WTC11 (cell line): Measurements from ENCODE around the gene BHLHE40. TPM values are rescaled to one million over a fixed set of nuclear protein-coding genes. Genes with fewer than 3 reads are reported as not detected.

Source experiments
- ATAC-seq: fragments of 200-7000 bp; cut with Tn5 transposase; 2 replicates; pipeline ENCODE4 v1.10.0; 2021; ENCODE audit warnings: mild to moderate bottlenecking, moderate library complexity
- CTCF ChIA-PET: fragments of 300-600 bp; sonication (Branson Sonifier 250); formaldehyde crosslinking; loops from one replicate; lab custom pipeline; 2021; ENCODE audit warnings: antibody characterized with exemption; lab: Charles Lee
- POLR2A ChIA-PET: fragments of 350-600 bp; sonication (Branson Sonifier 250); formaldehyde crosslinking; loops from one replicate; lab custom pipeline; 2021; ENCODE audit warnings: antibody characterized with exemption; lab: Charles Lee
- DNase-seq: peaks from one replicate; pipeline ENCODE4 v3.0.0; 2021; ENCODE audit warnings: low spot score
- H3K27ac Mint-ChIP-seq: 2 replicates; pipeline ENCODE4 v1.8.0; 2021; ENCODE audit warnings: mixed read lengths
- H3K27me3 Mint-ChIP-seq: 2 replicates; pipeline ENCODE4 v1.8.0; 2021; ENCODE audit warnings: low read depth, mild to moderate bottlenecking, moderate library complexity, mixed read lengths
- H3K36me3 Mint-ChIP-seq: 2 replicates; pipeline ENCODE4 v1.8.0; 2021; ENCODE audit warnings: mixed read lengths
- H3K4me1 Mint-ChIP-seq: 2 replicates; pipeline ENCODE4 v1.8.0; 2022; ENCODE audit warnings: mixed read lengths
- H3K4me3 Mint-ChIP-seq: 2 replicates; pipeline ENCODE4 v1.8.0; 2021; ENCODE audit warnings: mild to moderate bottlenecking, moderate library complexity, mixed read lengths
- H3K9me3 Mint-ChIP-seq: 2 replicates; pipeline ENCODE4 v1.8.0; 2021; ENCODE audit warnings: mixed read lengths
- CDX4 ChIP-seq: fragments of 250-450 bp; sonication (Bioruptor Pico); IDR thresholded peaks from 2 replicates; pipeline ENCODE4 v1.9.0; 2021; ENCODE audit warnings: moderate library complexity, mild to moderate bottlenecking, inconsistent platforms, borderline replicate concordance
- CREB1 ChIP-seq: sonication (generic); formaldehyde crosslinking; IDR thresholded peaks from 2 replicates; pipeline ENCODE4 v1.8.0; 2023; ENCODE audit warnings: mild to moderate bottlenecking, missing genetic modification reagents
- IRF1 ChIP-seq: sonication (generic); formaldehyde crosslinking; IDR thresholded peaks from 2 replicates; pipeline ENCODE4 v1.8.0; 2023; ENCODE audit warnings: missing genetic modification reagents
- RELA ChIP-seq: sonication (generic); formaldehyde crosslinking; IDR thresholded peaks from 2 replicates; pipeline ENCODE4 v1.8.1; 2022; ENCODE audit warnings: missing genetic modification reagents, mild to moderate bottlenecking, borderline replicate concordance
- SMAD3 ChIP-seq: sonication (generic); formaldehyde crosslinking; IDR thresholded peaks from 2 replicates; pipeline ENCODE4 v1.8.0; 2022; ENCODE audit warnings: missing genetic modification reagents, mild to moderate bottlenecking, borderline replicate concordance
- SOX15 ChIP-seq: fragments of 250-450 bp; sonication (Bioruptor Pico); IDR thresholded peaks from 2 replicates; pipeline ENCODE4 v1.9.0; 2021; ENCODE audit warnings: mild to moderate bottlenecking
- USF1 ChIP-seq: sonication (generic); formaldehyde crosslinking; IDR thresholded peaks from 2 replicates; pipeline ENCODE4 v1.8.0; 2022; ENCODE audit warnings: mild to moderate bottlenecking, missing genetic modification reagents
- USF2 ChIP-seq: sonication (generic); formaldehyde crosslinking; IDR thresholded peaks from 2 replicates; pipeline ENCODE4 v1.8.1; 2023; ENCODE audit warnings: mild to moderate bottlenecking, missing genetic modification reagents, moderate library complexity
- ZNF219 ChIP-seq: sonication (generic); formaldehyde crosslinking; IDR thresholded peaks from 2 replicates; pipeline ENCODE4 v1.8.0; 2023; ENCODE audit warnings: missing genetic modification reagents, mild to moderate bottlenecking, borderline replicate concordance
- ZNF425 ChIP-seq: fragments of 250-450 bp; sonication (Bioruptor Pico); conservative IDR thresholded peaks from 2 replicates; pipeline ENCODE4 v1.9.0; 2021; ENCODE audit warnings: mild to moderate bottlenecking
- total RNA-seq: library from RNA; stranded (reverse); gene quantifications from 3 replicates; pipeline ENCODE4 v1.2.3, GENCODE V29; 2021
- TF ChIP-seq, protein P1 (sequence below): fragments of 250-450 bp; sonication (Bioruptor Pico); IDR thresholded peaks from 2 replicates; pipeline ENCODE4 v2.1.2; 2022; ENCODE audit warnings: mild to moderate bottlenecking, moderate library complexity
- TF ChIP-seq, protein P2 (sequence below): fragments of 250-450 bp; sonication (Bioruptor Pico); IDR thresholded peaks from 2 replicates; pipeline ENCODE4 v1.9.0; 2021; ENCODE audit warnings: mild to moderate bottlenecking

Gene BHLHE40
- total RNA-seq, 1 experiment from 2014 or later: 5.7 TPM

DNA sequence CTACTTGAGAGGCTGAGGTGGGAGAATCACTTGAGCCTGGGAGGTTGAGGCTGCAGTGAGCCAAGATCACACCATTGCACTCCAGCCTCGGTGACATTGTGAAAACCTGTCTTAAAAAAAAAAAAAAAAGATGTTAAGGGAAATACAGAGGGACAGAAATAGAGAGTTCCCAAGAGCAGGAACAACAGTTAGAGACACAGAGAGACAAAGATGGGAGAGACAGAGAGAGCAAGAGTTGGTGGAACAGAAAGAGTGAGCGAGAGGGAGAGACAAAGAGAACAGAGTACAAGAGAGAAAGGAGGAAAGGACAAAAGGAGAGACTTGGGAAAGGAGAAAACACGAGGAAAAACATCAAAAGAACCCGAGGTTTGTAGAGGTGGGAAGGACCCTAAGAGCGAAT is 35.8 kb downstream of the BHLHE40 start (continued):
- no peak for TF ChIP-seq ZNF425 (CRISPR knock-in tag)
- no peak for TF ChIP-seq CREB1 (CRISPR knock-in tag)
- TF ChIP-seq CDX4 (CRISPR knock-in tag): no peak
- TF ChIP-seq SOX15 (CRISPR knock-in tag): no peak
- no peak for TF ChIP-seq SMAD3 (CRISPR knock-in tag)
- TF ChIP-seq ZNF219: no peak
- TF ChIP-seq, protein P1, sequence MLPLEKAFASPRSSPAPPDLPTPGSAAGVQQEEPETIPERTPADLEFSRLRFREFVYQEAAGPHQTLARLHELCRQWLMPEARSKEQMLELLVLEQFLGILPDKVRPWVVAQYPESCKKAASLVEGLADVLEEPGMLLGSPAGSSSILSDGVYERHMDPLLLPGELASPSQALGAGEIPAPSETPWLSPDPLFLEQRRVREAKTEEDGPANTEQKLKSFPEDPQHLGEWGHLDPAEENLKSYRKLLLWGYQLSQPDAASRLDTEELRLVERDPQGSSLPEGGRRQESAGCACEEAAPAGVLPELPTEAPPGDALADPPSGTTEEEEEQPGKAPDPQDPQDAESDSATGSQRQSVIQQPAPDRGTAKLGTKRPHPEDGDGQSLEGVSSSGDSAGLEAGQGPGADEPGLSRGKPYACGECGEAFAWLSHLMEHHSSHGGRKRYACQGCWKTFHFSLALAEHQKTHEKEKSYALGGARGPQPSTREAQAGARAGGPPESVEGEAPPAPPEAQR: no peak
- TF ChIP-seq IRF1 (CRISPR knock-in tag): no peak
- no peak for TF ChIP-seq USF2
- TF ChIP-seq USF1: no peak

- Mint-ChIP-seq H3K4me3 (no peak overlapping the region), H3K4me1 (peaks cover 14% of the 10 kb centered on the region), H3K9me3 (no peaks in the 10 kb centered on the region), H3K36me3 (no peaks in the 10 kb centered on the region), H3K27me3 (no peaks in the 10 kb centered on the region; the same call in 1 of the 2 replicates), H3K27ac (no peak overlapping the region)
- ChIA-PET CTCF (interaction anchor here (1.0 to 1.2 kb wide), 2 partner anchors 40 to 73 kb away, joined by 3 read pairs; no protein-coding TSS in a partner anchor), POLR2A (no interaction called here)
- DNase-seq (no peak), ATAC-seq (no peak)
- TF ChIP-seq, protein P2, sequence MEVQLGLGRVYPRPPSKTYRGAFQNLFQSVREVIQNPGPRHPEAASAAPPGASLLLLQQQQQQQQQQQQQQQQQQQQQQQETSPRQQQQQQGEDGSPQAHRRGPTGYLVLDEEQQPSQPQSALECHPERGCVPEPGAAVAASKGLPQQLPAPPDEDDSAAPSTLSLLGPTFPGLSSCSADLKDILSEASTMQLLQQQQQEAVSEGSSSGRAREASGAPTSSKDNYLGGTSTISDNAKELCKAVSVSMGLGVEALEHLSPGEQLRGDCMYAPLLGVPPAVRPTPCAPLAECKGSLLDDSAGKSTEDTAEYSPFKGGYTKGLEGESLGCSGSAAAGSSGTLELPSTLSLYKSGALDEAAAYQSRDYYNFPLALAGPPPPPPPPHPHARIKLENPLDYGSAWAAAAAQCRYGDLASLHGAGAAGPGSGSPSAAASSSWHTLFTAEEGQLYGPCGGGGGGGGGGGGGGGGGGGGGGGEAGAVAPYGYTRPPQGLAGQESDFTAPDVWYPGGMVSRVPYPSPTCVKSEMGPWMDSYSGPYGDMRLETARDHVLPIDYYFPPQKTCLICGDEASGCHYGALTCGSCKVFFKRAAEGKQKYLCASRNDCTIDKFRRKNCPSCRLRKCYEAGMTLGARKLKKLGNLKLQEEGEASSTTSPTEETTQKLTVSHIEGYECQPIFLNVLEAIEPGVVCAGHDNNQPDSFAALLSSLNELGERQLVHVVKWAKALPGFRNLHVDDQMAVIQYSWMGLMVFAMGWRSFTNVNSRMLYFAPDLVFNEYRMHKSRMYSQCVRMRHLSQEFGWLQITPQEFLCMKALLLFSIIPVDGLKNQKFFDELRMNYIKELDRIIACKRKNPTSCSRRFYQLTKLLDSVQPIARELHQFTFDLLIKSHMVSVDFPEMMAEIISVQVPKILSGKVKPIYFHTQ (CRISPR knock-in tag): no peak
- no peak for TF ChIP-seq RELA (CRISPR knock-in tag)
- TF ChIP-seq CDX4 (CRISPR knock-in tag): no peak
Observed at GRCh38 chr3:5016211-5017161, 37.2 kb downstream of the BHLHE40 start.
